Mucosa of stomach (tissue), 1 donor: ENCODE results near the gene TMEM202.

Source experiments
- H3K27me3 ChIP-seq: one replicate; pipeline ENCODE4 v1.7.0; 2013; ENCODE audit warnings: mild to moderate bottlenecking, low read length; ENCODE audit not compliant: control insufficient read depth, insufficient read depth
- H3K36me3 ChIP-seq: one replicate; pipeline ENCODE4 v1.7.0; 2013; ENCODE audit warnings: low read length; ENCODE audit not compliant: control insufficient read depth, insufficient read depth
- H3K4me1 ChIP-seq: one replicate; pipeline ENCODE4 v1.7.0; 2013; ENCODE audit warnings: mild to moderate bottlenecking, low read length; ENCODE audit not compliant: control insufficient read depth, insufficient read depth
- H3K4me3 ChIP-seq: one replicate; pipeline ENCODE4 v1.7.0; 2013; ENCODE audit warnings: low read length
- H3K9ac ChIP-seq: one replicate; pipeline ENCODE4 v1.7.0; 2013; ENCODE audit warnings: mild to moderate bottlenecking, low read length, moderate library complexity
- H3K9me3 ChIP-seq: one replicate; pipeline ENCODE4 v1.7.0; 2013; ENCODE audit warnings: mild to moderate bottlenecking, low read length, moderate library complexity; ENCODE audit not compliant: control insufficient read depth
- donor health status: Pancreatic carcinoma.

Gene TMEM202

GRCh38 chr15:72445426-72445825, 47.3 kb downstream of the TMEM202 start:
- Histone ChIP-seq H3K4me1 (no peaks in the 10 kb centered on the region), H3K9ac (no peak overlapping the region), H3K9me3 (no peaks in the 10 kb centered on the region), H3K36me3 (no peaks in the 10 kb centered on the region), H3K4me3 (no peak overlapping the region), H3K27me3 (no peaks in the 10 kb centered on the region)

- no peaks in the 10 kb centered on the region for H3K27me3 ChIP-seq
- H3K36me3 ChIP-seq: no peaks in the 10 kb centered on the region
- no peaks in the 10 kb centered on the region for H3K4me1 ChIP-seq
- H3K4me3 ChIP-seq: no peak overlapping the region
- H3K9me3 ChIP-seq: no peaks in the 10 kb centered on the region
- no peak overlapping the region for H3K9ac ChIP-seq
Observed at GRCh38 chr15:72450805-72451204, 52.7 kb downstream of the TMEM202 start.

- H3K27me3 ChIP-seq: no peaks in the 10 kb centered on the region
- H3K4me1 ChIP-seq: no peaks in the 10 kb centered on the region
- no peak overlapping the region for H3K4me3 ChIP-seq
- no peaks in the 10 kb centered on the region for H3K9me3 ChIP-seq
- H3K9ac ChIP-seq: no peak overlapping the region
- no peaks in the 10 kb centered on the region for H3K36me3 ChIP-seq
Observed at GRCh38 chr15:72451224-72451623, 53.1 kb downstream of the TMEM202 start.

GRCh38 chr15:72456684-72457083, 58.6 kb downstream of the TMEM202 start:
- Histone ChIP-seq H3K4me1 (no peaks in the 10 kb centered on the region), H3K36me3 (no peaks in the 10 kb centered on the region)

More at GRCh38 chr15:72456684-72457083, 58.6 kb downstream of the TMEM202 start:
- no peak overlapping the region for H3K4me3 ChIP-seq
- no peak overlapping the region for H3K9ac ChIP-seq
- H3K27me3 ChIP-seq: no peaks in the 10 kb centered on the region
- H3K9me3 ChIP-seq: no peaks in the 10 kb centered on the region
